Osteocyte (in vitro differentiated cells): ENCODE results near the gene AIMP1. TPM values are rescaled to one million over a fixed set of nuclear protein-coding genes. Genes with fewer than 3 reads are reported as not detected.

ENCODE experiments used
- DNase-seq: peaks from one replicate; pipeline ENCODE4 v3.0.0; 2021; ENCODE audit warnings: mixed read lengths; ENCODE audit not compliant: unreplicated experiment; ENCODE audit errors: extremely low spot score
- H3K27ac Mint-ChIP-seq: one replicate; pipeline ENCODE4 v1.8.0; 2021; ENCODE audit warnings: mild to moderate bottlenecking, mixed read lengths; ENCODE audit not compliant: unreplicated experiment
- H3K27me3 Mint-ChIP-seq: one replicate; pipeline ENCODE4 v1.8.0; 2021; ENCODE audit warnings: mixed read lengths; ENCODE audit not compliant: unreplicated experiment
- H3K36me3 Mint-ChIP-seq: one replicate; pipeline ENCODE4 v1.8.0; 2021; ENCODE audit warnings: mixed read lengths; ENCODE audit not compliant: unreplicated experiment
- H3K4me1 Mint-ChIP-seq: one replicate; pipeline ENCODE4 v1.8.0; 2021; ENCODE audit warnings: mixed read lengths; ENCODE audit not compliant: unreplicated experiment
- H3K4me3 Mint-ChIP-seq: one replicate; pipeline ENCODE4 v1.8.0; 2021; ENCODE audit warnings: mild to moderate bottlenecking, moderate library complexity, mixed read lengths; ENCODE audit not compliant: unreplicated experiment
- H3K9me3 Mint-ChIP-seq: one replicate; pipeline ENCODE4 v1.8.0; 2021; ENCODE audit warnings: mixed read lengths; ENCODE audit not compliant: unreplicated experiment
- CTCF ChIP-seq: fragments of 200-600 bp; sonication (generic); IDR thresholded peaks from 2 replicates; pipeline ENCODE4 v1.5.0; 2021; ENCODE audit warnings: antibody characterized with exemption, mild to moderate bottlenecking, moderate library complexity
- long read RNA-seq: library from polyadenylated mRNA; unstranded; transcript quantifications from one replicate; pipeline ENCODE4 v2.0.0, GENCODE V29; 2021
- total RNA-seq: library from RNA; stranded (reverse); gene quantifications from 2 replicates; pipeline ENCODE4 v1.2.1, GENCODE V29; 2021

Gene AIMP1
- total RNA-seq, result 36.4 and 41.2 TPM in 2 replicates
- long read RNA-seq, transcript AIMP1-202 (7 exons, 2,586 nt), result major isoform, 68 of 112 reads
- long read RNA-seq, partial matches to known transcripts, result 8 of 112 reads
- long read RNA-seq, other reads (novel, unspliced or antisense), result 36 of 112 reads

GRCh38 chr4:106315968-106316772 is at the start of gene AIMP1, which contains the start of gene TBCK:
AIMP1 (plus strand) TSS chr4:106316550; CDS start chr4:106325010, 8,460 bp downstream.
TBCK (minus strand) TSS chr4:106316209; CDS start chr4:106308960, 7,249 bp downstream.
- DNase-seq, result peak; percentile 94
- Mint-ChIP-seq H3K27me3 (no peaks in the 10 kb centered on the region), H3K9me3 (no peaks in the 10 kb centered on the region), H3K36me3 (peaks cover 6% of the 10 kb centered on the region), H3K4me1 (peaks cover 31% of the 10 kb centered on the region), H3K27ac (no peak within 1 kb of the TSS), H3K4me3 (no peak within 1 kb of the TSS)
- no peak for TF ChIP-seq CTCF

- Mint-ChIP-seq H3K36me3 (peaks cover 1% of the 10 kb centered on the region), H3K27ac (no peak overlapping the region), H3K4me1 (peaks cover 19% of the 10 kb centered on the region), H3K9me3 (no peaks in the 10 kb centered on the region), H3K4me3 (no peak overlapping the region), H3K27me3 (no peaks in the 10 kb centered on the region)
- no peak for TF ChIP-seq CTCF
- no peak for DNase-seq
Measured at GRCh38 chr4:106268786-106269185, 47.6 kb upstream of the AIMP1 start.

- no peaks in the 10 kb centered on the region for H3K27me3 Mint-ChIP-seq
- H3K4me3 Mint-ChIP-seq, result no peak overlapping the region
- TF ChIP-seq CTCF, result no peak
- no peak overlapping the region for H3K27ac Mint-ChIP-seq
- peaks cover 4% of the 10 kb centered on the region for H3K9me3 Mint-ChIP-seq
- H3K36me3 Mint-ChIP-seq, result peaks cover 9% of the 10 kb centered on the region
- DNase-seq, result no peak
- peaks cover 23% of the 10 kb centered on the region for H3K4me1 Mint-ChIP-seq
Measured at GRCh38 chr4:106269711-106270110, 46.6 kb upstream of the AIMP1 start.

- Mint-ChIP-seq H3K36me3 (peaks cover 9% of the 10 kb centered on the region), H3K27me3 (no peaks in the 10 kb centered on the region), H3K4me1 (peaks cover 23% of the 10 kb centered on the region), H3K27ac (no peak overlapping the region), H3K9me3 (peaks cover 4% of the 10 kb centered on the region), H3K4me3 (no peak overlapping the region)
- no peak for DNase-seq
- no peak for TF ChIP-seq CTCF
Measured at GRCh38 chr4:106270736-106271135, 45.6 kb upstream of the AIMP1 start.

GRCh38 chr4:106273831-106274230 is 42.5 kb upstream of the AIMP1 start:
- no peak for TF ChIP-seq CTCF
- DNase-seq, result no peak
- H3K27me3 Mint-ChIP-seq, result no peaks in the 10 kb centered on the region
- H3K9me3 Mint-ChIP-seq, result peaks cover 4% of the 10 kb centered on the region
- peaks cover 29% of the 10 kb centered on the region for H3K4me1 Mint-ChIP-seq
- no peak overlapping the region for H3K27ac Mint-ChIP-seq
- H3K4me3 Mint-ChIP-seq, result no peak overlapping the region
- H3K36me3 Mint-ChIP-seq, result peaks cover 9% of the 10 kb centered on the region
